Measurements from ENCODE around the gene TECTA. TPM values are rescaled to one million over a fixed set of nuclear protein-coding genes. Genes with fewer than 3 reads are reported as not detected.

TECTA gene
- polyA plus RNA-seq, 2 donors = 0.09 to 0.22 TPM

GRCh38 chr11:121212536-121213361 lies 111.7 kb downstream of the TECTA start:
- WGBS, 2 donors = 72 to 78% methylated on average over 3 of the region's 3 CpGs

GRCh38 chr11:121213362-121213893 lies 112.4 kb downstream of the TECTA start:
- Histone ChIP-seq H3K36me3 (ENCODE audit: control insufficient read depth in 2 of 2, insufficient read depth in 2 of 2, low read length in 1 of 2) (no peaks in the 10 kb centered on the region), H3K4me3 (ENCODE audit: low read depth in 1 of 2, low read length in 2 of 2) (no peak overlapping the region), H3K4me1 (ENCODE audit: control insufficient read depth in 2 of 2, insufficient read depth in 2 of 2, low read length in 1 of 2) (no peaks in the 10 kb centered on the region), H3K9me3 (ENCODE audit: control insufficient read depth in 2 of 2, insufficient read depth in 1 of 2, low read depth in 1 of 2, low read length in 1 of 2) (no peaks in the 10 kb centered on the region), H3K27ac (ENCODE audit: low read depth in 2 of 2, low read length in 1 of 2) (no peak overlapping the region), H3K27me3 (ENCODE audit: control insufficient read depth in 1 of 2, insufficient read depth in 2 of 2, low read length in 2 of 2) (no peaks in the 10 kb centered on the region)
- WGBS, 2 donors = 66 to 78% methylated on average over 3 of the region's 3 CpGs

More at GRCh38 chr11:121212536-121213361, 111.7 kb downstream of the TECTA start:
- Histone ChIP-seq H3K4me1 (ENCODE audit: control insufficient read depth in 2 of 2, insufficient read depth in 2 of 2, low read length in 1 of 2) (no peaks in the 10 kb centered on the region), H3K27me3 (ENCODE audit: control insufficient read depth in 1 of 2, insufficient read depth in 2 of 2, low read length in 2 of 2) (no peaks in the 10 kb centered on the region), H3K9me3 (ENCODE audit: control insufficient read depth in 2 of 2, insufficient read depth in 1 of 2, low read depth in 1 of 2, low read length in 1 of 2) (no peaks in the 10 kb centered on the region), H3K4me3 (ENCODE audit: low read depth in 1 of 2, low read length in 2 of 2) (no peak overlapping the region), H3K36me3 (ENCODE audit: control insufficient read depth in 2 of 2, insufficient read depth in 2 of 2, low read length in 1 of 2) (no peaks in the 10 kb centered on the region), H3K27ac (ENCODE audit: low read depth in 2 of 2, low read length in 1 of 2) (no peak overlapping the region)

- no peaks in the 10 kb centered on the region for H3K27me3 ChIP-seq (ENCODE audit: control insufficient read depth in 1 of 2, insufficient read depth in 2 of 2, low read length in 2 of 2)
- H3K9me3 ChIP-seq (ENCODE audit: control insufficient read depth in 2 of 2, insufficient read depth in 1 of 2, low read depth in 1 of 2, low read length in 1 of 2) = no peaks in the 10 kb centered on the region
- H3K36me3 ChIP-seq (ENCODE audit: control insufficient read depth in 2 of 2, insufficient read depth in 2 of 2, low read length in 1 of 2) = no peaks in the 10 kb centered on the region
- H3K4me1 ChIP-seq (ENCODE audit: control insufficient read depth in 2 of 2, insufficient read depth in 2 of 2, low read length in 1 of 2) = peaks cover 0 to 2% of the 10 kb centered on the region in 2 donors
- no peak overlapping the region for H3K27ac ChIP-seq (ENCODE audit: low read depth in 2 of 2, low read length in 1 of 2)
- H3K4me3 ChIP-seq (ENCODE audit: low read depth in 1 of 2, low read length in 2 of 2) = no peak overlapping the region
Measured at GRCh38 chr11:121214861-121215260, 113.8 kb downstream of the TECTA start.

GRCh38 chr11:121221496-121222200 lies 120.6 kb downstream of the TECTA start:
- Histone ChIP-seq H3K36me3 (ENCODE audit: control insufficient read depth in 2 of 2, insufficient read depth in 2 of 2, low read length in 1 of 2) (no peaks in the 10 kb centered on the region), H3K9me3 (ENCODE audit: control insufficient read depth in 2 of 2, insufficient read depth in 1 of 2, low read depth in 1 of 2, low read length in 1 of 2) (peaks cover 0 to 2% of the 10 kb centered on the region in 2 donors), H3K4me1 (ENCODE audit: control insufficient read depth in 2 of 2, insufficient read depth in 2 of 2, low read length in 1 of 2) (peaks cover 0 to 2% of the 10 kb centered on the region in 2 donors), H3K27me3 (ENCODE audit: control insufficient read depth in 1 of 2, insufficient read depth in 2 of 2, low read length in 2 of 2) (no peaks in the 10 kb centered on the region), H3K27ac (ENCODE audit: low read depth in 2 of 2, low read length in 1 of 2) (no peak overlapping the region), H3K4me3 (ENCODE audit: low read depth in 1 of 2, low read length in 2 of 2) (no peak overlapping the region)
- WGBS, 2 donors = 56 to 60% methylated on average over 5 of the region's 5 CpGs

GRCh38 chr11:121223161-121223560 lies 122.1 kb downstream of the TECTA start:
- H3K27ac ChIP-seq (ENCODE audit: low read depth in 2 of 2, low read length in 1 of 2) = no peak overlapping the region
- 61 to 71% methylated on average over 4 of the region's 4 CpGs for WGBS, 2 donors
- peaks cover 0 to 2% of the 10 kb centered on the region in 2 donors for H3K4me1 ChIP-seq (ENCODE audit: control insufficient read depth in 2 of 2, insufficient read depth in 2 of 2, low read length in 1 of 2)
- peaks cover 0 to 2% of the 10 kb centered on the region in 2 donors for H3K9me3 ChIP-seq (ENCODE audit: control insufficient read depth in 2 of 2, insufficient read depth in 1 of 2, low read depth in 1 of 2, low read length in 1 of 2)
- no peaks in the 10 kb centered on the region for H3K36me3 ChIP-seq (ENCODE audit: control insufficient read depth in 2 of 2, insufficient read depth in 2 of 2, low read length in 1 of 2)
- no peaks in the 10 kb centered on the region for H3K27me3 ChIP-seq (ENCODE audit: control insufficient read depth in 1 of 2, insufficient read depth in 2 of 2, low read length in 2 of 2)
- H3K4me3 ChIP-seq (ENCODE audit: low read depth in 1 of 2, low read length in 2 of 2) = no peak overlapping the region

- Histone ChIP-seq H3K36me3 (ENCODE audit: control insufficient read depth in 2 of 2, insufficient read depth in 2 of 2, low read length in 1 of 2) (no peaks in the 10 kb centered on the region), H3K4me1 (ENCODE audit: control insufficient read depth in 2 of 2, insufficient read depth in 2 of 2, low read length in 1 of 2) (no peaks in the 10 kb centered on the region), H3K9me3 (ENCODE audit: control insufficient read depth in 2 of 2, insufficient read depth in 1 of 2, low read depth in 1 of 2, low read length in 1 of 2) (peaks cover 0 to 2% of the 10 kb centered on the region in 2 donors), H3K4me3 (ENCODE audit: low read depth in 1 of 2, low read length in 2 of 2) (no peak overlapping the region), H3K27me3 (ENCODE audit: control insufficient read depth in 1 of 2, insufficient read depth in 2 of 2, low read length in 2 of 2) (no peaks in the 10 kb centered on the region), H3K27ac (ENCODE audit: low read depth in 2 of 2, low read length in 1 of 2) (no peak overlapping the region)
- WGBS, 2 donors = 73 to 85% methylated on average over 4 of the region's 4 CpGs
Measured at GRCh38 chr11:121225382-121225781, 124.3 kb downstream of the TECTA start.

GRCh38 chr11:121226415-121227263 lies 125.6 kb downstream of the TECTA start:
- Histone ChIP-seq H3K4me1 (ENCODE audit: control insufficient read depth in 2 of 2, insufficient read depth in 2 of 2, low read length in 1 of 2) (no peaks in the 10 kb centered on the region), H3K9me3 (ENCODE audit: control insufficient read depth in 2 of 2, insufficient read depth in 1 of 2, low read depth in 1 of 2, low read length in 1 of 2) (peaks cover 0 to 2% of the 10 kb centered on the region in 2 donors), H3K36me3 (ENCODE audit: control insufficient read depth in 2 of 2, insufficient read depth in 2 of 2, low read length in 1 of 2) (no peaks in the 10 kb centered on the region), H3K27ac (ENCODE audit: low read depth in 2 of 2, low read length in 1 of 2) (no peak overlapping the region), H3K27me3 (ENCODE audit: control insufficient read depth in 1 of 2, insufficient read depth in 2 of 2, low read length in 2 of 2) (no peaks in the 10 kb centered on the region), H3K4me3 (ENCODE audit: low read depth in 1 of 2, low read length in 2 of 2) (no peak overlapping the region)
- WGBS, 2 donors = 55 to 76% methylated on average over 1 of the region's 1 CpG

- Histone ChIP-seq H3K27me3 (ENCODE audit: control insufficient read depth in 1 of 2, insufficient read depth in 2 of 2, low read length in 2 of 2) (no peaks in the 10 kb centered on the region), H3K27ac (ENCODE audit: low read depth in 2 of 2, low read length in 1 of 2) (no peak overlapping the region), H3K9me3 (ENCODE audit: control insufficient read depth in 2 of 2, insufficient read depth in 1 of 2, low read depth in 1 of 2, low read length in 1 of 2) (peaks cover 0 to 2% of the 10 kb centered on the region in 2 donors), H3K4me1 (ENCODE audit: control insufficient read depth in 2 of 2, insufficient read depth in 2 of 2, low read length in 1 of 2) (no peaks in the 10 kb centered on the region), H3K36me3 (ENCODE audit: control insufficient read depth in 2 of 2, insufficient read depth in 2 of 2, low read length in 1 of 2) (no peaks in the 10 kb centered on the region), H3K4me3 (ENCODE audit: low read depth in 1 of 2, low read length in 2 of 2) (no peak overlapping the region)
- WGBS, 2 donors = 91 to 93% methylated on average over 1 of the region's 1 CpG
Measured at GRCh38 chr11:121228851-121229250, 127.8 kb downstream of the TECTA start.

All from esophagus (tissue), 2 donors.